GM04503 (cell line): ENCODE measurements around the gene CISD2.
"Not testable (repeated sequence)": the region's sequence is repeated elsewhere in the genome, so short reads cannot be mapped to it uniquely, and the experiment has no call there.

Source experiments
- DNase-seq: peaks from one replicate; pipeline ENCODE4 v3.0.0-alpha.2; 2012; ENCODE audit warnings: low read depth

Gene CISD2

DNA sequence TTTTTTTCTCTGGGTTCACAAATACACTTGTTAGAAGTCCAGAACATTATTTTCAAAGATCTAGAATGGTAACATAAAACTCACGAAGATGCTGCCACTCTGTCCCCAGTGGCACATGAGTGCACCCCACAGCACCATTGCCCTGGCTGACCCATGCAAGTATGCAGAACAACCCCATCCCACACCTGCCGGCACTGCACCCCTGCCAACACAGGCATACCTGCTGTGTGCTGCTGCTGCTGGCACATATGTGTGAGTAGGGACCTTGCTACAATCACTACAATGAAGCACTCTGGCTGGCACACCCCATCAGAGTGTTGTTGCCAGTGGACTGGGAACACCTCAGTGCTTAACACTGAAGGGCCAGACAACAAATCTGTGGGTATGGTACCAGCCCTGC is 66.9 kb downstream of the CISD2 start:
- no peak for DNase-seq

DNA sequence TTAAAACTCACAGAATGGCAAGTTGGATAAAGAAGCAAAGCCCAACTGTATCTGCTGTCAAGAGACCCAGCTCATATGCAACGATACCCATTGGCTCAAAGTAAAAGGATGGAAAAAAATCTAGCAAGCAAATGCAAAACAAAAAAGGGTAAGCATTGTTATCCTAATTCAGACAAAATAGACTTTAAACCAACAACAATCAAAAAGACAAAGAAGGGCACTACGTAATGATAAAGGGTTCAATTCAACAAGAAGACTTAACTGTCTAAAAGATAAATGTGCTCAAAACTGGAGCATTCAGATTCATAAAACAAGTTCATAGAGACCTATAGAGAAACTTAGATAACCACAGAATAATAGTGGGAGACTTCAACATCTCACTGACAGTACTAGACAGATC is 69.3 kb downstream of the CISD2 start:
- not testable (repeated sequence) for DNase-seq
